H1 (cell line): ENCODE data around the gene PPM1D. TPM values are rescaled to one million over a fixed set of nuclear protein-coding genes. Genes with fewer than 3 reads are reported as not detected.

Experiments
- CTCF ChIA-PET: fragments of 300-600 bp; sonication (Branson Sonifier 250); formaldehyde crosslinking; loops from one replicate; lab custom pipeline; 2021; ENCODE audit not compliant: partially characterized antibody; lab: Charles Lee
- POLR2A ChIA-PET: fragments of 300-600 bp; sonication (Branson Sonifier 250); formaldehyde crosslinking; loops from one replicate; lab custom pipeline; 2021; ENCODE audit warnings: inconsistent platforms; ENCODE audit not compliant: partially characterized antibody; lab: Charles Lee
- DNase-seq, 2 experiments: peaks; one replicate each; pipeline versions ENCODE4 v3.0.0 to v3.0.0-alpha.2; 2010 to 2022; ENCODE audit warnings: low spot score in 2 of 2, low read depth in 1 of 2, mixed read lengths in 1 of 2
- FAIRE-seq: peaks from 2 replicates; lab custom pipeline; 2011; peaks lifted over from hg19 to GRCh38; lab: Jason Lieb, UNC
- H2AFZ ChIP-seq: 2 replicates; pipeline ENCODE4 v1.8.1; 2012; ENCODE audit warnings: low read length, inconsistent platforms
- H2AK5ac ChIP-seq: 2 replicates; pipeline ENCODE4 v1.6.1; 2013; ENCODE audit warnings: low read depth, low read length
- H2BK120ac ChIP-seq: replicated peaks from 2 replicates; pipeline ENCODE3; 2013; ENCODE audit warnings: low read depth, low read length, inconsistent platforms
- H2BK12ac ChIP-seq: 2 replicates; pipeline ENCODE4 v1.6.1; 2013; ENCODE audit warnings: low read depth, low read length
- H2BK15ac ChIP-seq: 2 replicates; pipeline ENCODE4 v1.6.1; 2013; ENCODE audit warnings: low read length
- H2BK20ac ChIP-seq: 2 replicates; pipeline ENCODE4 v1.6.1; 2013; ENCODE audit warnings: low read length
- H2BK5ac ChIP-seq: 2 replicates; pipeline ENCODE4 v1.6.1; 2013; ENCODE audit warnings: low read depth, low read length
- H3K14ac ChIP-seq: 2 replicates; pipeline ENCODE4 v1.6.1; 2013; ENCODE audit warnings: inconsistent platforms; ENCODE audit not compliant: insufficient read length
- H3K18ac ChIP-seq: 2 replicates; pipeline ENCODE4 v1.6.1; 2013; ENCODE audit warnings: low read length; ENCODE audit errors: extremely low read depth
- H3K23ac ChIP-seq: 2 replicates; pipeline ENCODE4 v1.6.1; 2013; ENCODE audit warnings: inconsistent platforms; ENCODE audit not compliant: insufficient read length
- H3K23me2 ChIP-seq: 2 replicates; pipeline ENCODE4 v1.6.1; 2013; ENCODE audit warnings: low read depth, low read length
- H3K27ac ChIP-seq: 2 replicates; pipeline ENCODE4 v1.6.1; 2011; ENCODE audit warnings: low read depth, low read length, inconsistent platforms
- H3K27me3 ChIP-seq, 4 experiments: replicated peaks in 1 of 4; 1 replicate in 1 of 4; 2 replicates in 3 of 4; pipeline versions ENCODE4 v1.6.1 to v1.8.1; 2011 to 2013; ENCODE audit warnings: low read length in 3 of 4, mild to moderate bottlenecking in 3 of 4, inconsistent platforms in 2 of 4, mixed read lengths in 2 of 4, moderate library complexity in 1 of 4; ENCODE audit not compliant: control insufficient read depth in 3 of 4, insufficient read depth in 3 of 4; ENCODE audit errors: extremely low read depth in 1 of 4
- H3K36me3 ChIP-seq, 4 experiments: 2 replicates each; pipeline versions ENCODE4 v1.6.1 to v1.8.1; 2011 to 2013; ENCODE audit warnings: mild to moderate bottlenecking in 4 of 4, low read length in 3 of 4, moderate library complexity in 2 of 4, control low read depth in 1 of 4, inconsistent platforms in 1 of 4; ENCODE audit not compliant: insufficient read depth in 4 of 4, control insufficient read depth in 2 of 4
- H3K4ac ChIP-seq: replicated peaks from 2 replicates; pipeline ENCODE3; 2013; ENCODE audit warnings: low read length, low read depth, mixed read lengths, inconsistent platforms; ENCODE audit not compliant: insufficient read length
- H3K4me1 ChIP-seq, 4 experiments: replicated peaks in 1 of 4; 1 replicate in 1 of 4; 2 replicates in 3 of 4; pipeline versions ENCODE4 v1.6.1 to v1.8.1; 2011 to 2013; ENCODE audit warnings: low read length in 3 of 4, inconsistent platforms in 2 of 4, mixed read lengths in 1 of 4; ENCODE audit not compliant: insufficient read depth in 4 of 4, control insufficient read depth in 3 of 4
- H3K4me2 ChIP-seq, 2 experiments: 2 replicates each; pipeline versions ENCODE4 v1.6.1 to v1.8.1; 2011 to 2013; ENCODE audit warnings: low read depth in 2 of 2, low read length in 2 of 2, control low read depth in 1 of 2, inconsistent platforms in 1 of 2, mild to moderate bottlenecking in 1 of 2; ENCODE audit not compliant: insufficient read depth in 1 of 2
- H3K4me3 ChIP-seq, 4 experiments: fragments of 200-600, 300-600 bp in 1 of 4; sonication (generic), shearing (Covaris generic), sonication (Bioruptor Twin) in 1 of 4; 2 replicates each; pipeline versions ENCODE4 v1.5.1 to v1.8.1; 2011 to 2016; ENCODE audit warnings: low read length in 4 of 4, low read depth in 3 of 4, control low read depth in 2 of 4, inconsistent platforms in 2 of 4, mild to moderate bottlenecking in 2 of 4, mixed read lengths in 1 of 4, moderate library complexity in 1 of 4; ENCODE audit not compliant: insufficient read depth in 2 of 4; ENCODE audit errors: extremely low read depth in 1 of 4
- H3K56ac ChIP-seq: replicated peaks from 2 replicates; pipeline ENCODE3; 2013; ENCODE audit warnings: low read depth, mild to moderate bottlenecking, mixed read lengths, low read length, inconsistent platforms; ENCODE audit not compliant: insufficient read length
- H3K79me1 ChIP-seq: 2 replicates; pipeline ENCODE4 v1.6.1; 2013; ENCODE audit warnings: low read depth, low read length, control low read depth
- H3K79me2 ChIP-seq, 2 experiments: 2 replicates each; pipeline versions ENCODE4 v1.6.1 to v1.8.1; 2012 to 2013; ENCODE audit warnings: low read length in 2 of 2, mild to moderate bottlenecking in 2 of 2, inconsistent platforms in 1 of 2; ENCODE audit not compliant: insufficient read depth in 2 of 2, control insufficient read depth in 1 of 2
- H3K9ac ChIP-seq, 4 experiments: replicated peaks in 1 of 4; 1 replicate in 1 of 4; 2 replicates in 3 of 4; pipeline versions ENCODE4 v1.6.1 to v1.8.1; 2011 to 2013; ENCODE audit warnings: low read depth in 3 of 4, low read length in 3 of 4, control low read depth in 2 of 4, mild to moderate bottlenecking in 2 of 4, moderate library complexity in 2 of 4, inconsistent platforms in 1 of 4; ENCODE audit errors: extremely low read depth in 1 of 4
- H3K9me3 ChIP-seq, 2 experiments: 2 replicates each; pipeline versions ENCODE4 v1.6.1 to v1.8.1; 2012 to 2013; ENCODE audit warnings: mild to moderate bottlenecking in 2 of 2, moderate library complexity in 2 of 2, control low read depth in 1 of 2, inconsistent platforms in 1 of 2, low read depth in 1 of 2, low read length in 1 of 2, mixed read lengths in 1 of 2; ENCODE audit not compliant: insufficient read depth in 2 of 2
- H4K20me1 ChIP-seq, 2 experiments: replicated peaks in 1 of 2; 2 replicates each; pipeline versions ENCODE3 to v1.8.1; 2011 to 2013; ENCODE audit warnings: inconsistent platforms in 2 of 2, low read length in 2 of 2, mild to moderate bottlenecking in 1 of 2; ENCODE audit not compliant: insufficient read depth in 2 of 2, control insufficient read depth in 1 of 2
- H4K5ac ChIP-seq: 2 replicates; pipeline ENCODE4 v1.6.1; 2013; ENCODE audit warnings: low read length, low read depth, mixed read lengths, inconsistent platforms; ENCODE audit not compliant: insufficient read length
- H4K8ac ChIP-seq: 2 replicates; pipeline ENCODE4 v1.8.0; 2013; ENCODE audit warnings: mild to moderate bottlenecking, moderate library complexity, low read length, inconsistent platforms; ENCODE audit not compliant: insufficient read depth; ENCODE audit errors: extremely low read depth
- H4K91ac ChIP-seq: replicated peaks from 2 replicates; pipeline ENCODE3; 2013; ENCODE audit warnings: low read length, mixed read lengths, inconsistent platforms; ENCODE audit not compliant: insufficient read length
- WGBS, 2 experiments: shearing (Covaris generic) in 1 of 2; methylation state at CpG; one replicate each; pipeline versions ENCODE4 v1.1.6 to v1.1.7; 2013 to 2015; ENCODE audit warnings: low lambda C conversion rate in 2 of 2, mixed read lengths in 2 of 2, inconsistent platforms in 1 of 2, low coverage in 1 of 2, missing lambda C conversion rate in 1 of 2; ENCODE audit not compliant: insufficient replicate concordance in 2 of 2, insufficient coverage in 1 of 2, insufficient read length in 1 of 2; ENCODE audit errors: extremely low coverage in 1 of 2, missing lambda C conversion rate in 1 of 2; 5-methylcytosine and 5-hydroxymethylcytosine counted together
- polyA plus RNA-seq, 7 experiments: library from polyadenylated mRNA; depleted of rRNA in 3 of 7; stranded (reverse) in 5 of 7; unstranded in 2 of 7; fragments of >200 nt in 5 of 7; fragments of 200-250 nt in 2 of 7; gene quantifications; 1 replicate in 5 of 7; 2 replicates in 1 of 7; 4 replicates in 1 of 7; pipeline versions ENCODE4 v1.2.1 to v1.2.3, GENCODE V29; 2011 to 2013; ENCODE audit warnings: missing spikeins in 2 of 7, mixed read lengths in 2 of 7
- total RNA-seq: library from RNA; stranded (reverse); fragmentation: NEBNext Ultra II Directional; extraction: Animal tissue kit (Norgen Biotek cat#: 25700); gene quantifications from 2 replicates; pipeline ENCODE4 v1.2.1, GENCODE V29; 2021
- TF ChIP-seq, protein P1 (sequence below): IDR thresholded peaks from 2 replicates; pipeline ENCODE4 v1.6.1; 2012; ENCODE audit warnings: inconsistent platforms

PPM1D gene
- total and polyA plus RNA-seq, 2 of the 8 experiments (the other 6 are each of a cell fraction or from before 2014, with no cell fraction given) = 5.0 to 16.7 TPM

DNA sequence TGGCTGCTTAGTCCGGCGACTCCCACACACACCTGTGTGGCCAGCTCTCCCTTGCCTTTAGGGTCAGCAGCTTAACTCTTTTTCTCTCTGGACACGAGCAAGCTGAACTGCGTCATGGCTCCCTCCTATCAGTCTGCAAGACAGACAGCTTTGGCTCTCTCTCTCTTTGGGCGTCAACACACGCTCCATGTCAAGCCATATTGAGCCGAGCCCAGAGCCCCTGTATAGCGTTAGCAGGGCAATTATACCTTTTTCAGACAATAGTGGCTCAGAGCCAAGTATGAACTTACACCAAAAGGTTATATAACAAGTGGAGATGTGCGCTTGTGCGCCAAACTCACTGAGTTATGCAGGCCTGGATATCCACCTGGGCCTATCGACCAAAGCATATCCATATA lies 39.1 kb upstream of the PPM1D start:
- no peak overlapping the region for H4K91ac ChIP-seq
- no peak overlapping the region for H3K9ac ChIP-seq
- H3K56ac ChIP-seq = no peak overlapping the region
- no peak overlapping the region for H3K18ac ChIP-seq
- no peak overlapping the region for H3K23ac ChIP-seq
- CTCF ChIA-PET = interaction anchor here (0.9 to 6.4 kb wide), 8 partner anchors 9 to 646 kb away, joined by 3 to 48 read pairs (median 4); no protein-coding TSS in a partner anchor
- H3K4me2 ChIP-seq = no peak overlapping the region
- no peaks in the 10 kb centered on the region for H4K20me1 ChIP-seq
- no peaks in the 10 kb centered on the region for H3K27me3 ChIP-seq
- H3K79me2 ChIP-seq = no peaks in the 10 kb centered on the region
- 86% methylated on average over 11 of the region's 11 CpGs; no CpG with 5 or more reads in 1 of the 2 experiments for WGBS, 2 experiments
- no peak overlapping the region for H2BK12ac ChIP-seq
- no peak overlapping the region for H2BK120ac ChIP-seq
- no peak overlapping the region for H3K14ac ChIP-seq
- no peak overlapping the region for H4K8ac ChIP-seq
- POLR2A ChIA-PET = no interaction called here
- no peak overlapping the region for H4K5ac ChIP-seq
- 0 out of 2 replicates have a peak overlapping the region, but pooled peaks have one; percentile 32 for H2AFZ ChIP-seq
- no peak overlapping the region for H2BK5ac ChIP-seq
- no peak overlapping the region for H2AK5ac ChIP-seq
- no peak overlapping the region for H3K4me3 ChIP-seq
- H3K36me3 ChIP-seq = no peaks in the 10 kb centered on the region; a peak in 1 of 8 replicates
- H3K27ac ChIP-seq = no peak overlapping the region
- H3K4ac ChIP-seq = no peak overlapping the region
- no peaks in the 10 kb centered on the region for H3K79me1 ChIP-seq
- TF ChIP-seq, protein P1, sequence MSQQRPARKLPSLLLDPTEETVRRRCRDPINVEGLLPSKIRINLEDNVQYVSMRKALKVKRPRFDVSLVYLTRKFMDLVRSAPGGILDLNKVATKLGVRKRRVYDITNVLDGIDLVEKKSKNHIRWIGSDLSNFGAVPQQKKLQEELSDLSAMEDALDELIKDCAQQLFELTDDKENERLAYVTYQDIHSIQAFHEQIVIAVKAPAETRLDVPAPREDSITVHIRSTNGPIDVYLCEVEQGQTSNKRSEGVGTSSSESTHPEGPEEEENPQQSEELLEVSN = no peak
- DNase-seq = no peak
- H3K4me1 ChIP-seq = no peaks in the 10 kb centered on the region
- no peak overlapping the region for H2BK15ac ChIP-seq
- peaks cover 16 to 24% of the 10 kb centered on the region in 2 experiments for H3K9me3 ChIP-seq
- no peaks in the 10 kb centered on the region for H3K23me2 ChIP-seq
- H2BK20ac ChIP-seq = no peak overlapping the region
- no peak for FAIRE-seq
